A673 (cell line): ENCODE data around the gene HMCN2. TPM values are rescaled to one million over a fixed set of nuclear protein-coding genes. Genes with fewer than 3 reads are reported as not detected.

ENCODE experiments used
- BruUV-seq: library from RNA; stranded (reverse); fragments of 400-500 nt; replicated peaks from 2 replicates; lab custom pipeline; 2021; lab: Mats Ljungman, UMichigan
- CTCF ChIA-PET: fragments of 300-600 bp; sonication (Branson Sonifier 250); formaldehyde crosslinking; loops from one replicate; lab custom pipeline; 2022; ENCODE audit warnings: antibody characterized with exemption; lab: Charles Lee
- POLR2A ChIA-PET: fragments of 300-600 bp; sonication (Branson Sonifier 250); formaldehyde crosslinking; loops from one replicate; lab custom pipeline; 2022; ENCODE audit warnings: antibody characterized with exemption; ENCODE audit not compliant: low non-redundant PET; lab: Charles Lee
- DNase-seq: peaks from one replicate; pipeline ENCODE4 v3.0.0-alpha.2; 2015; ENCODE audit warnings: low spot score
- H3K27ac ChIP-seq: fragments of 200-600 bp; sonication (generic); 2 replicates; pipeline ENCODE4 v1.5.1; 2016; ENCODE audit warnings: mixed run types, low read depth, mild to moderate bottlenecking, mixed read lengths, antibody characterized with exemption, low read length; ENCODE audit not compliant: poor library complexity, severe bottlenecking
- H3K27me3 ChIP-seq: fragments of 200-600 bp; sonication (generic); replicated peaks from 2 replicates; pipeline ENCODE4 v1.6.1; 2017; ENCODE audit warnings: mixed run types, low read depth, mild to moderate bottlenecking, mixed read lengths, antibody characterized with exemption, low read length; ENCODE audit not compliant: insufficient read depth, poor library complexity
- H3K36me3 ChIP-seq: fragments of 200-600 bp; sonication (generic); 2 replicates; pipeline ENCODE4 v1.6.1; 2016; ENCODE audit warnings: mixed run types, mild to moderate bottlenecking, mixed read lengths, antibody characterized with exemption, low read length; ENCODE audit not compliant: insufficient read depth, poor library complexity, severe bottlenecking
- H3K4me1 ChIP-seq: fragments of 200-600 bp; sonication (generic); 2 replicates; pipeline ENCODE4 v1.6.1; 2017; ENCODE audit warnings: mixed run types, mild to moderate bottlenecking, mixed read lengths, antibody characterized with exemption, low read length; ENCODE audit not compliant: insufficient read depth, poor library complexity, severe bottlenecking
- H3K4me3 ChIP-seq: fragments of 200-600 bp; sonication (generic); 2 replicates; pipeline ENCODE4 v1.5.1; 2016; ENCODE audit warnings: low read depth, mixed run types, mild to moderate bottlenecking, mixed read lengths, low read length; ENCODE audit not compliant: poor library complexity, severe bottlenecking
- H3K9me3 ChIP-seq: fragments of 200-600 bp; sonication (generic); 2 replicates; pipeline ENCODE4 v1.6.1; 2016; ENCODE audit warnings: mixed run types, low read depth, mild to moderate bottlenecking, mixed read lengths, antibody characterized with exemption, low read length; ENCODE audit not compliant: poor library complexity, severe bottlenecking
- EZH2 ChIP-seq: fragments of 200-600 bp; sonication (generic); IDR thresholded peaks from 2 replicates; pipeline ENCODE4 v1.6.1; 2017; ENCODE audit warnings: borderline replicate concordance, low read depth, mild to moderate bottlenecking, mixed read lengths, antibody characterized with exemption, low read length; ENCODE audit not compliant: poor library complexity, severe bottlenecking
- intact Hi-C: fragments of 100-400 bp; cut with micrococcal nuclease; formaldehyde crosslinking; loops from one replicate; pipeline ENCODE4 v1.10.0; 2022; ENCODE audit not compliant: unreplicated experiment
- total RNA-seq: library from RNA; stranded (reverse); gene quantifications from 2 replicates; pipeline ENCODE4 v1.2.3, GENCODE V29; 2021
- TF ChIP-seq, protein P1 (sequence below): fragments of 300-800, 200-600 bp; sonication (generic); conservative IDR thresholded peaks from 2 replicates; pipeline ENCODE4 v1.5.1; 2017; ENCODE audit warnings: low read depth, mild to moderate bottlenecking, antibody characterized with exemption, low read length, moderate library complexity, mixed read lengths

The HMCN2 gene
- total RNA-seq, 1 experiment from 2014 or later: 0.28 TPM

DNA sequence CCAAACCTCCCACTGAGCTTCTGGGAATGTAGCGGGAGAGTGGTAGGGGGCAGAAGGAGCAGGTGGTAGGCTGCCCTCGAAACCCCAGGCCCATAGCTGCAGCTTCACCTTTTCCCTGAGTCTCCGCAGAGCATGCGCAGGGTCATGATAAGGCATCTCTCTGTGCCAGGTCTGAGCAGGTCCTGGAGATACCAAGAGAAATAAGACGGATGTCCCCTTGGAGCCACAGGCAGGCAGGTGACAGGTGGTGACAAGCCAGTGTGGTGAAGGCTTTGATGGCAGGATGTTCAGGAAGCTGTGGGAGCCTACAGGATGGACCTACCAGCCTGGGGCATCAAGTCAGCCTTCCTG, 68.1 kb downstream of the HMCN2 start:
- peaks cover 33% of the 10 kb centered on the region for H3K27me3 ChIP-seq
- CTCF ChIA-PET: no interaction called here
- DNase-seq: no peak
- H3K9me3 ChIP-seq: no peaks in the 10 kb centered on the region
- H3K4me1 ChIP-seq: no peaks in the 10 kb centered on the region
- H3K4me3 ChIP-seq: no peak overlapping the region
- TF ChIP-seq, protein P1, sequence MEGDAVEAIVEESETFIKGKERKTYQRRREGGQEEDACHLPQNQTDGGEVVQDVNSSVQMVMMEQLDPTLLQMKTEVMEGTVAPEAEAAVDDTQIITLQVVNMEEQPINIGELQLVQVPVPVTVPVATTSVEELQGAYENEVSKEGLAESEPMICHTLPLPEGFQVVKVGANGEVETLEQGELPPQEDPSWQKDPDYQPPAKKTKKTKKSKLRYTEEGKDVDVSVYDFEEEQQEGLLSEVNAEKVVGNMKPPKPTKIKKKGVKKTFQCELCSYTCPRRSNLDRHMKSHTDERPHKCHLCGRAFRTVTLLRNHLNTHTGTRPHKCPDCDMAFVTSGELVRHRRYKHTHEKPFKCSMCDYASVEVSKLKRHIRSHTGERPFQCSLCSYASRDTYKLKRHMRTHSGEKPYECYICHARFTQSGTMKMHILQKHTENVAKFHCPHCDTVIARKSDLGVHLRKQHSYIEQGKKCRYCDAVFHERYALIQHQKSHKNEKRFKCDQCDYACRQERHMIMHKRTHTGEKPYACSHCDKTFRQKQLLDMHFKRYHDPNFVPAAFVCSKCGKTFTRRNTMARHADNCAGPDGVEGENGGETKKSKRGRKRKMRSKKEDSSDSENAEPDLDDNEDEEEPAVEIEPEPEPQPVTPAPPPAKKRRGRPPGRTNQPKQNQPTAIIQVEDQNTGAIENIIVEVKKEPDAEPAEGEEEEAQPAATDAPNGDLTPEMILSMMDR: no peak
- no peak for TF ChIP-seq EZH2
- H3K36me3 ChIP-seq: no peaks in the 10 kb centered on the region
- H3K27ac ChIP-seq: no peak overlapping the region
- BruUV-seq: no TSS peak
- intact Hi-C loops: no loop called here
- POLR2A ChIA-PET: no interaction called here

DNA sequence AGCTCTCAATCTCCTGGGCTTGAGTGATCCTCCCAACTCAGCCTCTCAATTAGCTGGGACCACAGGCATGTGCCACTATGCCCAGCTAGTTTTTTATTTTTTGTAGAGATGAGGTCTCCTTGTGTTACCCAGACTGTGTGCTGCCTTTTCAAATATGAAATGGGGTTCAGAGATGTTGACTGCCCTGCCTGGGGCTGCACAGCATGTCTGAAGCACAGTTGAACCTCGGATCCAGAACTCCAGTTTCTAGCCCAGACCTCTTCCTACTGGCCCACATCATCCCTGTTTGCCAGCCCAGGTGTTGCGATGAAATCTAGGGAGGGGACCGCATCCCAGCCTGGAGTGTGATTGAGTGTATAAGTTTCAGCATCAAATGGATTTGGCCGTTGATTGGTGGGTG, 69.4 kb downstream of the HMCN2 start:
- H3K27me3 ChIP-seq: peaks cover 22% of the 10 kb centered on the region
- no TSS peak for BruUV-seq
- H3K4me1 ChIP-seq: no peaks in the 10 kb centered on the region
- intact Hi-C loops: no loop called here
- ChIA-PET POLR2A (interaction anchor here (0.6 kb wide), 1 partner anchor 58 kb away, joined by 4 read pairs; no protein-coding TSS in a partner anchor), CTCF (no interaction called here)
- DNase-seq: no peak
- no peaks in the 10 kb centered on the region for H3K9me3 ChIP-seq
- no peak for TF ChIP-seq EZH2
- TF ChIP-seq, protein P1: no peak
- H3K4me3 ChIP-seq: no peak overlapping the region
- H3K27ac ChIP-seq: no peak overlapping the region
- H3K36me3 ChIP-seq: no peaks in the 10 kb centered on the region

DNA sequence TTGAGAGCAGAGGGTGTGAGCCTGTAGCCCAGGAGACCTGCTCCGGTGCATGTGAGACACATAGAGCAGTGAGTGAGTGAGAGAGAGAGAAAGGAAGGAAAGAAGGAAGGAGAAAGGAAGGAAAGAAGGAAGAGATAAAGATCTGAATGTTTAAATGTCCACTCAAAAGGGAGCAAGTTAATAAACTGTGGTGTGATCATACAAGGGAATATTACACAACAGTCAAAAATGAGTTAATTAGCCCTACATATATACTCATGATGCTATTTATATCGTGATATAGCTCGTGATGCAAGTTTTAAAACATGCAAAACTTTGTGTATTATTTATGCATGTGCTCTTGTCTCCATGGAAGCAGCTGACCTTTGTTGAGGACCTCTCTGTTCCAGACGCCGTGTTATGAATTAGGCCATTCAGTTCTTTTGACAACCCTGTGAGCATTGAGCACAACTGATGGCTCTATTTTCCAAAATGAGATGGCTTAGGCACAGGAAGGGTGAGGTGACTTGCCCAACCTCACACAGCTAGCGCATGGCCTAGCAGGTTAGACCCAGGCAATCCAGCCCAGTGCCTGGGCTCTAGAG, 70.6 kb downstream of the HMCN2 start:
- POLR2A ChIA-PET: no interaction called here
- BruUV-seq: no TSS peak
- no peaks in the 10 kb centered on the region for H3K36me3 ChIP-seq
- no peak overlapping the region for H3K27ac ChIP-seq
- TF ChIP-seq EZH2: no peak
- TF ChIP-seq, protein P1: no peak
- CTCF ChIA-PET: no interaction called here
- intact Hi-C loops: no loop called here
- H3K4me1 ChIP-seq: no peaks in the 10 kb centered on the region
- no peaks in the 10 kb centered on the region for H3K9me3 ChIP-seq
- no peak overlapping the region for H3K4me3 ChIP-seq
- no peak for DNase-seq
- peaks cover 14% of the 10 kb centered on the region for H3K27me3 ChIP-seq
